HEK293T (cell line): ENCODE results near the gene PTN.

Experiments
- ARNT ChIP-seq: fragments of 450-650 bp; IDR thresholded peaks from 2 replicates; pipeline ENCODE4 v1.6.1; 2017; ENCODE audit warnings: mild to moderate bottlenecking
- BHLHE40 ChIP-seq: fragments of 450-650 bp; IDR thresholded peaks from 2 replicates; pipeline ENCODE4 v1.6.1; 2016; ENCODE audit warnings: mild to moderate bottlenecking, moderate library complexity, borderline replicate concordance
- ELF4 ChIP-seq: fragments of 450-650 bp; IDR thresholded peaks from 2 replicates; pipeline ENCODE4 v1.6.1; 2017; ENCODE audit warnings: antibody characterized with exemption
- FOXA1 ChIP-seq: fragments of 450-650 bp; IDR thresholded peaks from 2 replicates; pipeline ENCODE4 v1.6.1; 2016; ENCODE audit warnings: mild to moderate bottlenecking
- FOXM1 ChIP-seq: fragments of 450-650 bp; IDR thresholded peaks from 2 replicates; pipeline ENCODE4 v1.6.1; 2017; ENCODE audit warnings: mild to moderate bottlenecking, borderline replicate concordance
- HDGF ChIP-seq: fragments of 450-650 bp; IDR thresholded peaks from 2 replicates; pipeline ENCODE4 v1.6.1; 2017; ENCODE audit warnings: antibody characterized with exemption, borderline replicate concordance
- NFRKB ChIP-seq: fragments of 450-650 bp; IDR thresholded peaks from 2 replicates; pipeline ENCODE4 v1.6.1; 2016; ENCODE audit warnings: mild to moderate bottlenecking, moderate library complexity
- SP1 ChIP-seq: fragments of 450-650 bp; IDR thresholded peaks from 2 replicates; pipeline ENCODE4 v1.6.1; 2017
- SUZ12 ChIP-seq: fragments of 450-650 bp; IDR thresholded peaks from 2 replicates; pipeline ENCODE4 v1.6.1; 2016; ENCODE audit warnings: mild to moderate bottlenecking
- TARDBP ChIP-seq: fragments of 450-650 bp; IDR thresholded peaks from 2 replicates; pipeline ENCODE4 v1.6.1; 2016

GRCh38 chr7:137209151-137209817, 134.2 kb downstream of the PTN start:
- no peak for TF ChIP-seq BHLHE40
- no peak for TF ChIP-seq SUZ12
- no peak for TF ChIP-seq TARDBP
- no peak for TF ChIP-seq FOXM1
- no peak for TF ChIP-seq SP1
- TF ChIP-seq FOXA1: no peak
- TF ChIP-seq ARNT: no peak
- TF ChIP-seq ELF4: no peak
- no peak for TF ChIP-seq NFRKB
- no peak for TF ChIP-seq HDGF
